Cardiac muscle cell (in vitro differentiated cells and primary cell): ENCODE measurements around the gene PTBP1. TPM values are rescaled to one million over a fixed set of nuclear protein-coding genes. Genes with fewer than 3 reads are reported as not detected.
"Not testable (repeated sequence)": the region's sequence is repeated elsewhere in the genome, so short reads cannot be mapped to it uniquely, and the experiment has no call there.

Source experiments
- DNase-seq, 2 donors: peaks; one replicate each; pipeline versions ENCODE4 v3.0.0 to v3.0.0-alpha.2; 2010 to 2017; ENCODE audit warnings: low read depth in 1 of 2, low spot score in 1 of 2
- H3K27ac ChIP-seq: fragments of 200-600 bp; sonication (generic); 2 replicates; pipeline ENCODE4 v1.5.1; 2016
- H3K27me3 ChIP-seq: fragments of 200-600 bp; sonication (generic); 2 replicates; pipeline ENCODE4 v1.6.0; 2016; ENCODE audit warnings: control low read depth
- H3K36me3 ChIP-seq: fragments of 200-600 bp; sonication (generic); 2 replicates; pipeline ENCODE4 v1.5.1; 2016; ENCODE audit warnings: control low read depth
- H3K4me1 ChIP-seq: fragments of 200-600 bp; sonication (generic); 2 replicates; pipeline ENCODE4 v1.8.1; 2017; ENCODE audit warnings: low read depth, mild to moderate bottlenecking, mixed run types
- H3K4me3 ChIP-seq: fragments of 200-600 bp; sonication (generic); 2 replicates; pipeline ENCODE4 v1.5.1; 2016; ENCODE audit warnings: mild to moderate bottlenecking
- H3K9me3 ChIP-seq: fragments of 200-600 bp; sonication (generic); 2 replicates; pipeline ENCODE4 v1.5.1; 2017; ENCODE audit warnings: low read depth, mild to moderate bottlenecking, control low read depth
- polyA plus RNA-seq: library from polyadenylated mRNA; unstranded; fragments of >200 nt; fragmentation: Nextera tagmentation; extraction: Ambion mirVana; gene quantifications from 2 replicates; pipeline ENCODE4 v1.2.1, GENCODE V29; 2016
- total RNA-seq: library from RNA; depleted of rRNA; stranded (reverse); fragments of >200 nt; gene quantifications from 2 replicates; pipeline ENCODE4 v1.2.3, GENCODE V29; 2016
- TF ChIP-seq, protein P1 (sequence below): IDR thresholded peaks from 2 replicates; pipeline ENCODE4 v1.5.1; 2012; ENCODE audit warnings: low read depth, mild to moderate bottlenecking, low read length

The PTBP1 gene
- total and polyA plus RNA-seq, 2 experiments from 2014 or later, result 92.7 to 110 TPM

- H3K36me3 ChIP-seq, result no peaks in the 10 kb centered on the region
- DNase-seq, result no peak
- H3K27me3 ChIP-seq, result peaks cover 2% of the 10 kb centered on the region
- no peaks in the 10 kb centered on the region for H3K4me1 ChIP-seq
- H3K4me3 ChIP-seq, result no peak overlapping the region
- TF ChIP-seq, protein P1, sequence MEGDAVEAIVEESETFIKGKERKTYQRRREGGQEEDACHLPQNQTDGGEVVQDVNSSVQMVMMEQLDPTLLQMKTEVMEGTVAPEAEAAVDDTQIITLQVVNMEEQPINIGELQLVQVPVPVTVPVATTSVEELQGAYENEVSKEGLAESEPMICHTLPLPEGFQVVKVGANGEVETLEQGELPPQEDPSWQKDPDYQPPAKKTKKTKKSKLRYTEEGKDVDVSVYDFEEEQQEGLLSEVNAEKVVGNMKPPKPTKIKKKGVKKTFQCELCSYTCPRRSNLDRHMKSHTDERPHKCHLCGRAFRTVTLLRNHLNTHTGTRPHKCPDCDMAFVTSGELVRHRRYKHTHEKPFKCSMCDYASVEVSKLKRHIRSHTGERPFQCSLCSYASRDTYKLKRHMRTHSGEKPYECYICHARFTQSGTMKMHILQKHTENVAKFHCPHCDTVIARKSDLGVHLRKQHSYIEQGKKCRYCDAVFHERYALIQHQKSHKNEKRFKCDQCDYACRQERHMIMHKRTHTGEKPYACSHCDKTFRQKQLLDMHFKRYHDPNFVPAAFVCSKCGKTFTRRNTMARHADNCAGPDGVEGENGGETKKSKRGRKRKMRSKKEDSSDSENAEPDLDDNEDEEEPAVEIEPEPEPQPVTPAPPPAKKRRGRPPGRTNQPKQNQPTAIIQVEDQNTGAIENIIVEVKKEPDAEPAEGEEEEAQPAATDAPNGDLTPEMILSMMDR, result no peak
- H3K27ac ChIP-seq, result no peak overlapping the region
- H3K9me3 ChIP-seq, result no peaks in the 10 kb centered on the region
These were observed 53.7 kb downstream of the PTBP1 start for GRCh38 chr19:850979-851335.

DNA sequence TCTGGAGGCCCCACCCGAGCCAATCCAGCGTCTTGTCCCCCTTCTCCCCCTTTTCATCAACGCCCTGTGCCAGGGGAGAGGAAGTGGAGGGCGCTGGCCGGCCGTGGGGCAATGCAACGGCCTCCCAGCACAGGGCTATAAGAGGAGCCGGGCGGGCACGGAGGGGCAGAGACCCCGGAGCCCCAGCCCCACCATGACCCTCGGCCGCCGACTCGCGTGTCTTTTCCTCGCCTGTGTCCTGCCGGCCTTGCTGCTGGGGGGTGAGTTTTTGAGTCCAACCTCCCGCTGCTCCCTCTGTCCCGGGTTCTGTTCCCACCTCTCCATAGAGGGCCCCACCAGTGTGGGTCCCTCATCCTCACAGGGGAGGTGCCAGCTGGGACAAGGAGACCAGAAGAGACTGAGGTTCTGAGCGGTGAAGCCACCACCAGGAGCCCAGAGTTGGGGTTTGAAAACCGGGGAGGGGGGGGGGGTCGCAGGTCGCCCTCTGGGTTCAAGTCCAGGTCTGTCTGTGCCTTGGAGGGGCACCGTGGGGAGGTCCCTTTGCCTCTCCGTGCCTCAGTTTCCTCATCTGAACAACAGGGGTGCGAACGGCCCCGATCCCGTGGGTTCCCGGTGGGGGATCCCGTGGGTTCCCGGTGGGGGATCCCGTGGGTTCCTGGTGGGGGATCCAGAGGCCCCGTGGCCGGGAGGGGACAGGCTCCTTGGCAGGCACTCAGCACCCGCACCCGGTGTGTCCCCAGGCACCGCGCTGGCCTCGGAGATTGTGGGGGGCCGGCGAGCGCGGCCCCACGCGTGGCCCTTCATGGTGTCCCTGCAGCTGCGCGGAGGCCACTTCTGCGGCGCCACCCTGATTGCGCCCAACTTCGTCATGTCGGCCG, 55.1 kb downstream of the PTBP1 start, which contains the start of gene ELANE:
TSS of gene ELANE (plus strand) at position 168 of the 878 bp plus-strand sequence. CDS start at position 194, 26 bp downstream.
- Histone ChIP-seq H3K36me3 (no peaks in the 10 kb centered on the region), H3K27ac (no peak within 1 kb of the TSS), H3K4me3 (no peak within 1 kb of the TSS), H3K4me1 (no peaks in the 10 kb centered on the region), H3K27me3 (no peaks in the 10 kb centered on the region), H3K9me3 (no peaks in the 10 kb centered on the region)
- TF ChIP-seq, protein P1, result no peak
- no peak for DNase-seq

DNA sequence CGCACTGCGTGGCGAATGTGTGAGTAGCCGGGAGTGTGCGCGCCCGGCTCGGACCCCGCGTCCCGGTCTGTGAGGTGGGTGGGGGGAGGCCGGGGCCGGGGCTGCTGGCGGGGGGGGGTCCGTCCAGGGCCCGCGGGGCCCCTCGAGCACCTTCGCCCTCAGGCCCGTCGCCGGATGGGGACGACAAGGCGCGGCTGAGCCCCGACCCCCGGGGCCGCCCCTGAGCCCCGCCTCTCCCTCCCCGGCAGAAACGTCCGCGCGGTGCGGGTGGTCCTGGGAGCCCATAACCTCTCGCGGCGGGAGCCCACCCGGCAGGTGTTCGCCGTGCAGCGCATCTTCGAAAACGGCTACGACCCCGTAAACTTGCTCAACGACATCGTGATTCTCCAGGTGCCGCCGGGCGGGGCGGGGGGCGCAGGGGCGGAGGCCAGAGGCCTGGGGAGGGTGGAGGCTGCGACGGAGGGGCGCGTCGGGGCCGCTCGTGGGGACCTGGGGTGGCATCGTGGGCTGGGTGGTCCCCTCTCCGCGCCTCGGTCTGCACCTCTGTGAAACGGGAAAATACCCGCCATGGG, 55.8 kb downstream of the PTBP1 start:
- TF ChIP-seq, protein P1, result no peak
- no peak overlapping the region for H3K27ac ChIP-seq
- no peak for DNase-seq
- H3K9me3 ChIP-seq, result no peaks in the 10 kb centered on the region
- no peak overlapping the region for H3K4me3 ChIP-seq
- no peaks in the 10 kb centered on the region for H3K27me3 ChIP-seq
- H3K36me3 ChIP-seq, result no peaks in the 10 kb centered on the region
- H3K4me1 ChIP-seq, result no peaks in the 10 kb centered on the region

GRCh38 chr19:853614-854220, 56.5 kb downstream of the PTBP1 start:
- not testable (repeated sequence) for H3K27ac ChIP-seq, H3K9me3 ChIP-seq, H3K27me3 ChIP-seq, H3K4me1 ChIP-seq, H3K4me3 ChIP-seq, H3K36me3 ChIP-seq, DNase-seq

DNA sequence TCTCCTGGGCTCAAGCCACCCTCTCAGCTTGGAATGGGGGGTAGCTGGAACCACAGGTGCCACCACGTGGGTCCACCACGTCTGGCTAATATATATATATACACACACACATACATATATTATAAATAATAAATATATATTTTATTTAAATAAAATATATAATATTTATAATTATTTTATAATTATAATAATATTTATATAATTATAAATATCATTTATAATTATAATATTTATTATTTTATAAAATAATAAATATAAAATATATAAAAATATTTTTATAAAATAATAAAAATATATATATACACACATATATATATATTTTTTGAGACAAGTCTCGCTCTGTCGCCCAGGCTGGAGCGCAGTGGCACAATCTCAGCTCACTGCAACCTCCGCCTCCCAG, 57.3 kb downstream of the PTBP1 start:
- Histone ChIP-seq H3K4me1 (no peaks in the 10 kb centered on the region), H3K27ac (no peak overlapping the region), H3K9me3 (no peaks in the 10 kb centered on the region), H3K4me3 (no peak overlapping the region), H3K36me3 (no peaks in the 10 kb centered on the region), H3K27me3 (peaks cover 7% of the 10 kb centered on the region)
- no peak for DNase-seq
- TF ChIP-seq, protein P1, result no peak

DNA sequence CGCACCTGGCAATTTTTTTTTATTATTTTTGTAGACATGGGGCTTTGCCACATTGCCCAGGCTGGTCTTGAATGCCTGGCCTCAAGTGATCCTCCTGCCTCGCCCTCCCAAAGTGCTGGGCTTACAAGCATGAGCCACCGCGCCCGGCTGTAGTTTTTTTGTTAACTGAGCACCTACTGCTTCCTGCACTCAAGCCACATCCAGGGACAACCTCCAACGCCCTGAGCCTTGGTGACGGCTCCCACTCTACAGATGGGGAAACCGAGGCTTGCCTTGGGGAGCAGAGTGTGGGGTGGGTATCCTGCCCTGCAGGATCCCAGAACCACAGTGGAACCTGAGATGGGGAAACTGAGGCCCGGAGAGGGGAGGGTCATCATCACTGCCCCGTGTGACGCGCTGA, 57.9 kb downstream of the PTBP1 start:
- Histone ChIP-seq H3K27me3 (peaks cover 13% of the 10 kb centered on the region), H3K9me3 (no peaks in the 10 kb centered on the region), H3K36me3 (no peaks in the 10 kb centered on the region), H3K4me3 (no peak overlapping the region), H3K27ac (no peak overlapping the region), H3K4me1 (no peaks in the 10 kb centered on the region)
- TF ChIP-seq, protein P1, result no peak
- DNase-seq, result no peak
